ENCODE data around the gene NPTN.

The NPTN gene

GRCh38 chr15:73518180-73518862 is 114.9 kb downstream of the NPTN start:
- in situ Hi-C loops (cut with HindIII; ENCODE audit: low pct_ligation_motif_present, low sequenced_read_pairs) = no loop called here
- DNase-seq = no peak
- H3K36me3 ChIP-seq (replicated peaks) = no peaks in the 10 kb centered on the region
- no peak overlapping the region for H3K27ac ChIP-seq
- H3K27me3 ChIP-seq (replicated peaks) = no peaks in the 10 kb centered on the region
- H3K4me3 ChIP-seq (ENCODE audit: low read depth, low read length) = no peak overlapping the region
- no peak for TF ChIP-seq CTCF (IDR thresholded peaks at IDR 0.05; ENCODE audit: low read depth, low read length, missing control alignments)

DNA sequence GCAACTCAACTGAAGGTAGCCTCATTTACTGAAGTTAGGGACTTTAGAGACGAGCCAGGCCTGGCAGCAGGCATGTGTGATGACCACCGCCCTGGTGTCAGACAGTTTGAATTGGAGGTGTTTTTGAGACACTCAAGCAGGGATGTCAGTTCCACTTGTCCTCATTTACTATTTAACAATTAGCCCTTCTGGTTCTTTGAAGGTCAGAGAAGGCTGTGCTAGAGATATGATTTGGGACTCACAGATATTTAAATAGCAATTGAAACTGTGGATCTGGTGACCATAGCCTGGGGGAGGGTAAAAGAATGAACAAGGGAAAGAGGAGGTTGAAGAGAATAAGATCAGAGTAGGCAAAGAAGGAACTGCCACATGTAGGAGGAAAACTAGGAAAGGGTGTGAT is 115.6 kb downstream of the NPTN start:
- H3K4me3 ChIP-seq (ENCODE audit: low read depth, low read length) = no peak overlapping the region
- DNase-seq = no peak
- TF ChIP-seq CTCF (IDR thresholded peaks at IDR 0.05; ENCODE audit: low read depth, low read length, missing control alignments) = no peak
- no peaks in the 10 kb centered on the region for H3K27me3 ChIP-seq (replicated peaks)
- no peak overlapping the region for H3K27ac ChIP-seq
- in situ Hi-C loops (cut with HindIII; ENCODE audit: low pct_ligation_motif_present, low sequenced_read_pairs) = no loop called here
- H3K36me3 ChIP-seq (replicated peaks) = no peaks in the 10 kb centered on the region

- in situ Hi-C loops (cut with HindIII; ENCODE audit: low pct_ligation_motif_present, low sequenced_read_pairs) = no loop called here
- H3K36me3 ChIP-seq (replicated peaks) = no peaks in the 10 kb centered on the region
- DNase-seq = no peak
- TF ChIP-seq CTCF (IDR thresholded peaks at IDR 0.05; ENCODE audit: low read depth, low read length, missing control alignments) = no peak
- H3K4me3 ChIP-seq (ENCODE audit: low read depth, low read length) = no peak overlapping the region
- no peak overlapping the region for H3K27ac ChIP-seq
- H3K27me3 ChIP-seq (replicated peaks) = no peaks in the 10 kb centered on the region
These were observed 117.7 kb downstream of the NPTN start for GRCh38 chr15:73515527-73515926.

All from brain microvascular endothelial cell (primary cell).